Measurements from ENCODE around the gene KCTD8.

Gene KCTD8

DNA sequence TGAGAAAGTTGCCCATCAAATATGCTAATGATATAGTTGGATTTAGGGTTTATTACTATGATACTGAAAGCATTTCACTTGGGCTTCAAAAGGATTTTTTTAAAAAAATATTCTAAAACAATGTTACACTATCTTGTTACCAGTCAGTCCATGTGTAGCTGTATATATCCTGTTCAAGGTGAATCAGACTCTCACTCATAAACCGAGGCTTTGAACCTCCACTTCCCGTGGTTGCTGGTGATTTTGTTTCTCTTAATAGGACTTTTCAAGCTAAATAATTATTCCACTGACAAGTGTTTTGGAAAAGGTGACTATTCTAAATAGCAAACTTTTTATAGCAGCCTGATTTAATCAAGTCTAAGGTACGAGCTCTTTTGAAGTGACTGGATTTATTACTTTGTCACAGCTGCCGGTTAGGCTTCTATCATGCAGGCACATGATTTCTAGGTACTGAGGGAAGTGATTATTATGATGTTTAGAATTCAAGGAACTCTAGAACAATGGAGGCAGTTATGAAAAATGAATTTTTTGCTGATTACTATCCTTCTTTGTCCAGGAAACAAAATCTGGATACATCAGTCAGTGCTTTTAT is 287.7 kb downstream of the KCTD8 start:
- no peak for DNase-seq

GRCh38 chr4:44159991-44160390 is 288.6 kb downstream of the KCTD8 start:
- no peak for DNase-seq

DNA sequence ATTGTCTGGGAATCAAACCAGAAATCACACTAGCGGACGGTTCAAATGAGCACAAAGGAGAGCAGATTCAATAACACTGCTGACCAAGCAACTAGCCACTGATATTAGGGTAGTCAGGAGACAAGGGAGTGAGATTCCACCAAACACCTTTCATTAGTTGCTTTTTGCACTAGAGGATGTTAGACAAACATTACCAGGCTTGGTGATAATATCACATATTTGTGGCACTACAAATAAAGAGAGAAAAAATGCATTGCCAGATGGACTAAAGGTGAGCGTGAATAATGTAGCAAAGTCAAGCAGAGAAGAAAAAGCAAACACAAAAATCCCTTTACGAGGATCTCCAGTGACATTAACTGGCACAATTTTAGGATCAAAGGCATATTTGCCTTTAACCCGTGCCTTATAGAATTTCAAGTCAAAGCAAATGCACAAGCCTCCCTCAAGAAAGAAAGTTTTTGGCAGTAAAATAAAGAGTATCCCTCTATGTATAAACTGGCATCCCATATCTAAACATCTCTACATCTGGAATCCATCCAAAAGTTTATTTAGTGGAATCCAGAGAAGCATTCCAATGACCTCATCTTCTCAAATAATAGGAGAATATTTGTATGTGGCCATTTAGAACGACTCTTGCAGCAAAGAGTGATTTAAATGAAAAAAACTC is 290.9 kb downstream of the KCTD8 start:
- no peak for DNase-seq

DNA sequence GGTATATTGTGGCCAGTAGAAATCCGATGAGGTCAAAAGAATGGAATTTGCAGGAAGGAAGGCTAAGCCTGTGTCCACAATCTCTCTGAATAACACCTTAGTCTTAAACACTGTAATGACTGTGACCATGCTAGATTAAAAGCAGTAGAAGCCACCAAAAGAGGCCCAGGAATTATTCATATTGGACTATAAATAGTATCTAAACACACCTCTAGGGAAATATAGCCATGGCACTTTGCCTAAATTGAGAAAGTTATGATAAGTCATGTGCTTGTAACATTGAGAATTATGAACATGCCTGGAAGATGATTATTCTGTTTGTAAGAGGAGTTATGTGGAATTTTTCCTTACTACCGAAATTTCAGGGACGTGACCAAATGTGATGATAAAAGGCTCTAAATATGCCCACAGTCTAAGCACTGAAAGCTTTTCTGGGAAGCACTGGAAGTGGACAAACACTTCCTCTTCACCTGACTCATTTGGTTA is 298.5 kb downstream of the KCTD8 start:
- no peak for DNase-seq

GRCh38 chr4:44149282-44149681 is 299.3 kb downstream of the KCTD8 start:
- no peak for DNase-seq

DNA sequence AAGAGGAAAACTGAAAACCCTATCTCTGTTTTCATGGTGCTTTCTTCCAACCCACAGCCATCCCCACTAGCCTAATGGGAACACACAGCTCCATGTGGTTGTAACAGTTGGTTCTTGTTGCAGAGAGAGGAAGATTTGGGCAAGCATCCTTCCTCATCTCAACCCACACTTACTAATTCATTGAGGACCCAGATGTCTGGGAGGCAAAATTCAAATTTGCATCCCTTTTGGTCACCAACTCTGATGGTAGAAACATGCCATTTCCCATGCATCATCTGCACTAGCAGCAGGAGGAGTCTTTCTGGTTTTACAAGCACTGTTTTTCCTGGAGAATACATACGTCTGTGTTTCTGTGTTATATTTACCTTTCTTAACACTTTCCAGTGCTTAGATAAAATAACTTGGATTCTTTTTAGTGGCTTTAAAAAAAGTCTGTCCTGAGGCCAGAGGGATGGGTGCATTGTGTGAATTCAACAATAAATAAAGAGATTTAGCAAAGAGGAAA is 301.0 kb downstream of the KCTD8 start:
- no peak for DNase-seq

- DNase-seq, result no peak
These were observed 302.1 kb downstream of the KCTD8 start for GRCh38 chr4:44146516-44146915.

GRCh38 chr4:44145868-44146267 is 302.7 kb downstream of the KCTD8 start:
- no peak for DNase-seq

DNA sequence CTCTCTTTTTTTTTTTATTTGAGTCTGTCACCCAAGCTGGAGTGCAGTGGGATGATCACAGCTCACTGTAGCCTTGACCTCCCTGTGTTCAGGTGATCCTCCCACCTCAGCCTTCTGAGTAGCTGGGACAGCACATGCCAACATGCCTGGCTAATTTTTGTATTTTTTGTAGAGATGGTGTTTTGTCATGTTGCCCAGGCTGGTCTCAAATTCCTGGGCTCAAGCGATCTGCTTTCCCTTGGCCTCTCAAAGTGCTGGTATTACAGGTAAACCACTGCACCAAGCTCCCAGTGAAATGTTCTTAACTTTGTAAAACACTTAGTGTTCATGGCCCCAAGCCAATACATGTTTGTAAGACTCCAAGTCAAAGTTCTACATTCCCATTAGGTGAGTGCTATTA is 316.1 kb downstream of the KCTD8 start:
- DNase-seq, result no peak

Measured in NCI-H1436 treated with DMSO at 0.1 percent for 48 hours (cell line).